Esophagus squamous epithelium (tissue), 4 donors: ENCODE data around the gene AMBP.

ENCODE experiments used
- CTCF ChIP-seq, 6 experiments: fragments of 450-650 bp in 4 of 6; fragments of 200-600 bp in 2 of 6; sonication (generic) in 2 of 6; IDR thresholded peaks; one replicate each; pipeline ENCODE4 v1.5.1; 2016 to 2019; ENCODE audit warnings: antibody characterized with exemption in 6 of 6, mild to moderate bottlenecking in 4 of 6, moderate library complexity in 4 of 6
- POLR2A ChIP-seq, 4 donors: fragments of 450-650 bp; IDR thresholded peaks; one replicate each; pipeline ENCODE4 v1.6.1; 2017; ENCODE audit warnings: antibody characterized with exemption in 4 of 4, mild to moderate bottlenecking in 4 of 4, moderate library complexity in 3 of 4

- TF ChIP-seq CTCF (IDR thresholded peaks at IDR 0.05) = no peak
- TF ChIP-seq POLR2A (IDR thresholded peaks at IDR 0.05) = no peak
Observed at GRCh38 chr9:114055894-114056293, 22.2 kb downstream of the AMBP start.
